GM18520 (cell line): ENCODE data around the gene LANCL1.
"Not testable (repeated sequence)": the region's sequence is repeated elsewhere in the genome, so short reads cannot be mapped to it uniquely, and the experiment has no call there.

Experiments used
- ATAC-seq: cut with Tn5 transposase; IDR thresholded peaks from one replicate; pipeline ENCODE4 v1.9.1; 2021; ENCODE audit not compliant: unreplicated experiment

LANCL1 gene

GRCh38 chr2:210459880-210460279 lies 16.7 kb downstream of the LANCL1 start:
- no peak for ATAC-seq

GRCh38 chr2:210459407-210459806 lies 17.2 kb downstream of the LANCL1 start:
- ATAC-seq = no peak

GRCh38 chr2:210458395-210458794 lies 18.2 kb downstream of the LANCL1 start:
- no peak for ATAC-seq

- no peak for ATAC-seq
These were observed 20.0 kb downstream of the LANCL1 start for GRCh38 chr2:210456571-210456970.

GRCh38 chr2:210454336-210454735 lies 22.2 kb downstream of the LANCL1 start:
- no peak for ATAC-seq

- ATAC-seq = no peak
These were observed 24.4 kb downstream of the LANCL1 start for GRCh38 chr2:210452194-210452593.

- not testable (repeated sequence) for ATAC-seq
These were observed 25.6 kb downstream of the LANCL1 start for GRCh38 chr2:210450942-210451341.

GRCh38 chr2:210445732-210446131 lies 30.8 kb downstream of the LANCL1 start:
- ATAC-seq = no peak

- no peak for ATAC-seq
These were observed 31.3 kb downstream of the LANCL1 start for GRCh38 chr2:210445116-210445707.

- ATAC-seq = no peak
These were observed 33.0 kb downstream of the LANCL1 start for GRCh38 chr2:210443527-210443926.

GRCh38 chr2:210442878-210443277 lies 33.7 kb downstream of the LANCL1 start:
- ATAC-seq = no peak

GRCh38 chr2:210442457-210442856 lies 34.1 kb downstream of the LANCL1 start:
- ATAC-seq = no peak

- no peak for ATAC-seq
These were observed 36.4 kb downstream of the LANCL1 start for GRCh38 chr2:210440206-210440605.

- ATAC-seq = no peak
These were observed 41.1 kb downstream of the LANCL1 start for GRCh38 chr2:210435439-210435838.

- no peak for ATAC-seq
These were observed 43.9 kb downstream of the LANCL1 start for GRCh38 chr2:210432633-210433032.

GRCh38 chr2:210429403-210430137 lies 47.0 kb downstream of the LANCL1 start:
- no peak for ATAC-seq

- no peak for ATAC-seq
These were observed 48.0 kb downstream of the LANCL1 start for GRCh38 chr2:210428393-210429179.

GRCh38 chr2:210427309-210427708 lies 49.2 kb downstream of the LANCL1 start:
- not testable (repeated sequence) for ATAC-seq

GRCh38 chr2:210422366-210422765 lies 54.2 kb downstream of the LANCL1 start:
- no peak for ATAC-seq

- ATAC-seq = no peak
These were observed 54.6 kb downstream of the LANCL1 start for GRCh38 chr2:210421916-210422315.

- no peak for ATAC-seq
These were observed 63.9 kb downstream of the LANCL1 start for GRCh38 chr2:210412660-210413059.

- no peak for ATAC-seq
These were observed 66.0 kb downstream of the LANCL1 start for GRCh38 chr2:210410542-210410941.
